GM21526 (cell line): Measurements from ENCODE around the gene TBXAS1.

ENCODE experiments used
- ATAC-seq: cut with Tn5 transposase; IDR thresholded peaks from one replicate; pipeline ENCODE4 v1.9.1; 2021; ENCODE audit warnings: moderate library complexity; ENCODE audit not compliant: unreplicated experiment, low FRiP score

TBXAS1 gene

GRCh38 chr7:140059273-140060242, 230.5 kb downstream of the TBXAS1 start:
- ATAC-seq = no peak

- no peak for ATAC-seq
Observed at GRCh38 chr7:140060243-140060630, 231.2 kb downstream of the TBXAS1 start.

- ATAC-seq = no peak
Observed at GRCh38 chr7:140060788-140061606, 231.9 kb downstream of the TBXAS1 start.

GRCh38 chr7:140061607-140061930, 232.5 kb downstream of the TBXAS1 start:
- ATAC-seq = no peak

- no peak for ATAC-seq
Observed at GRCh38 chr7:140062118-140062527, 233.1 kb downstream of the TBXAS1 start.

- peak; percentile 90 for ATAC-seq
Observed at GRCh38 chr7:140062528-140063299, 233.7 kb downstream of the TBXAS1 start, which contains the start of gene PARP12. Gene PARP12, minus strand, starts transcription at chr7:140062951. Its CDS starts 104 bp downstream, at chr7:140062847.

- ATAC-seq = no peak
Observed at GRCh38 chr7:140067052-140067451, 238.0 kb downstream of the TBXAS1 start.

GRCh38 chr7:140068033-140068432, 239.0 kb downstream of the TBXAS1 start:
- no peak for ATAC-seq

- ATAC-seq = no peak
Observed at GRCh38 chr7:140069298-140069949, 240.4 kb downstream of the TBXAS1 start.
